ENCODE data around the gene HTRA2. TPM values are rescaled to one million over a fixed set of nuclear protein-coding genes. Genes with fewer than 3 reads are reported as not detected.
A peak's percentile ranks its signal among the peaks of the same experiment; 100 is the strongest.

The HTRA2 gene
- total RNA-seq, 1 donor from 2014 or later = 24.2 TPM

DNA sequence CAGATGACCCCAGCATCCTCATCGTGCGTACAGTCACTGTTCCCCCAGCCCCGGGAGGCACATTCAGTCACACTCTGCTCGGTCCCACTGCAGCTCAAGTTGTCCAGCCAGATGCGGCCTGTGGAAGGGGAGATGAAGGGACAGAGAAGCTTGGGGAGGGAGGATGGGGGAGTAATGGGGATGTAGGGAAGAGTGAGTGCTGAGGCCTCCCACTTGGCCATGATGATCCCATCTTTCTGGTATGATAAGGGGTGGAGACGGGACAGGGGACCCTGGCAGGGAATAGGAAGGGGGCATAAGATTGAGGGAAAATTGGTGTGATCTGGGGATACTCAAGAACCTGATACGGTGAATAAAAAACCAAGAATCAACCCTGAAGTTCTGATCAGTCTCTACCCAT is 20.5 kb downstream of the HTRA2 start:
- Mint-ChIP-seq H3K9me3 (ENCODE audit: low read depth) (no peaks in the 10 kb centered on the region), H3K27me3 (ENCODE audit: low read depth) (no peaks in the 10 kb centered on the region), H3K4me1 (ENCODE audit: low read depth) (peaks cover 55% of the 10 kb centered on the region), H3K36me3 (ENCODE audit: low read depth) (peaks cover 11% of the 10 kb centered on the region), H3K4me3 (ENCODE audit: unreplicated experiment) (peak overlapping the region; percentile 33), H3K27ac (ENCODE audit: unreplicated experiment) (peak overlapping the region; percentile 74)
- DNase-seq (ENCODE audit: low spot score) = no peak
- TF ChIP-seq, protein P1, sequence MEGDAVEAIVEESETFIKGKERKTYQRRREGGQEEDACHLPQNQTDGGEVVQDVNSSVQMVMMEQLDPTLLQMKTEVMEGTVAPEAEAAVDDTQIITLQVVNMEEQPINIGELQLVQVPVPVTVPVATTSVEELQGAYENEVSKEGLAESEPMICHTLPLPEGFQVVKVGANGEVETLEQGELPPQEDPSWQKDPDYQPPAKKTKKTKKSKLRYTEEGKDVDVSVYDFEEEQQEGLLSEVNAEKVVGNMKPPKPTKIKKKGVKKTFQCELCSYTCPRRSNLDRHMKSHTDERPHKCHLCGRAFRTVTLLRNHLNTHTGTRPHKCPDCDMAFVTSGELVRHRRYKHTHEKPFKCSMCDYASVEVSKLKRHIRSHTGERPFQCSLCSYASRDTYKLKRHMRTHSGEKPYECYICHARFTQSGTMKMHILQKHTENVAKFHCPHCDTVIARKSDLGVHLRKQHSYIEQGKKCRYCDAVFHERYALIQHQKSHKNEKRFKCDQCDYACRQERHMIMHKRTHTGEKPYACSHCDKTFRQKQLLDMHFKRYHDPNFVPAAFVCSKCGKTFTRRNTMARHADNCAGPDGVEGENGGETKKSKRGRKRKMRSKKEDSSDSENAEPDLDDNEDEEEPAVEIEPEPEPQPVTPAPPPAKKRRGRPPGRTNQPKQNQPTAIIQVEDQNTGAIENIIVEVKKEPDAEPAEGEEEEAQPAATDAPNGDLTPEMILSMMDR (IDR thresholded peaks at IDR 0.05) = no peak

DNA sequence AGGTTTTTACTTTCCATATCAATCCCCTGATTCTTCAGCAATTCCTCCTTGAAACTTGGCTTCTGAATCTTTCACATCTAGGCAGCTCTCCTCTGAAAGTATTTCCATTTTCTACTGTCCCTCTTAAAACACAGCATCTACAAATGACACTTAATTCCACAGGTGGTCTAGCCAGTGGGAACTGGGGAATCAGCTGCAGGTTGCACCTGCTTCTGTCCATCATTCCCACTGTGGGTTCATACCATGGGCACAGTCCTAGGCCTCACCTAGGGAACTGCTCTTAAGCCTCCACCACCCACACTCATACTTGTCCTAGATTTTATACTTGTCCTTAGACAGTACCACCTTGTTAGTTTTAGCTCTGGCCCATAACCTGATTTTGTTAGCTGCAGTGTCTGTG is 21.8 kb downstream of the HTRA2 start:
- Mint-ChIP-seq H3K27me3 (ENCODE audit: low read depth) (no peaks in the 10 kb centered on the region), H3K4me3 (ENCODE audit: unreplicated experiment) (peak overlapping the region; percentile 97), H3K9me3 (ENCODE audit: low read depth) (no peaks in the 10 kb centered on the region), H3K4me1 (ENCODE audit: low read depth) (peaks cover 66% of the 10 kb centered on the region), H3K36me3 (ENCODE audit: low read depth) (peaks cover 11% of the 10 kb centered on the region), H3K27ac (ENCODE audit: unreplicated experiment) (peak overlapping the region; percentile 9)
- TF ChIP-seq, protein P1 (IDR thresholded peaks at IDR 0.05) = no peak
- DNase-seq (ENCODE audit: low spot score) = no peak

DNA sequence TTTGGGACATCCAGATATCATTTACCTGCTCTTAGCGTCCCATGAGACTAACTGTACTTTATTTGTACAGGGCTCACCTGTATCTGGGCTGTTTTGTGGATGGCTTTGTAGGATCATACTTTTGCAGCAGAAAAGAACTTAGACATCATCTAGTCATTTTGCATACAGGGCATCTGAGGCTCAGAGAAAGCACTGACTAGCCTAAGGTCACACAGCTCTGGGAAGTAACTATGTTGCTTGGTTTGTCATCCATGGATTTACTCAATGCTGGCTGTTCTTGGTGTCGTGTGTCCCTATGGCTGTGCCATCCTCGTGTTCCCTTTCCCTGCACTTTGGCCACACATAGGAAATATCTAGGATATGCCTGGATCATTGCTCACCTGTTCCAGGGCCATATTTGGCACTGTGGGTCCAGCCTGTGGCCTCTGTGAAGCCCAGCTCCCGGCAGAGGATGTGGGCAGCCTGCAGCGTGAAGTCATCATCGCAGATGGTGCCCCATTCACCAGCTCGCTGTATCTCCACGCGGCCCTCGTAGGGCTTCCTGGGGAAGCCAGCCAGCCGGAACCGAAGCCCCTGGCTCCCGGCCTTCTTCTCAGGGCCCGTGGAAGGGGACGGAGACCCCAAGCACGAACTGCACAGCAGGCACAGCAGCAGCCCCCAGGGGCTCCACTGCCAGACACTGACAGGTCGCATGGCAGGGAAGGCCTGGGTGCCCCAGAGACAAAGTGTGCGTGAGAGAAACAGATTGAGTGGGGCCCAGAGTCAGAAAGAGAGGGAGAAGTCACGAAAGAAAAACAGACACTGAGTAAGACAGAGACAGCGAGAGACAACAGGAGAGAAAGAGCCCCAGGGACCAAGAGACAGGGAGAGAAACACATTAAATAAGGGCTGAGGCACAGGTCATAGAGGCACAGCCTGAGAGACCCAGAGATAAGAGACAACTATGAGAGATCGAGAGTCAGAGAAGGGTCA is 22.5 kb downstream of the HTRA2 start:
- TF ChIP-seq, protein P1 (IDR thresholded peaks at IDR 0.05) = no peak
- peak overlapping the region; percentile 97 for H3K4me3 Mint-ChIP-seq (ENCODE audit: unreplicated experiment)
- H3K36me3 Mint-ChIP-seq (ENCODE audit: low read depth) = peaks cover 11% of the 10 kb centered on the region
- H3K4me1 Mint-ChIP-seq (ENCODE audit: low read depth) = peaks cover 73% of the 10 kb centered on the region
- no peak for DNase-seq (ENCODE audit: low spot score)
- peak overlapping the region; percentile 97 for H3K27ac Mint-ChIP-seq (ENCODE audit: unreplicated experiment)
- no peaks in the 10 kb centered on the region for H3K27me3 Mint-ChIP-seq (ENCODE audit: low read depth)
- H3K9me3 Mint-ChIP-seq (ENCODE audit: low read depth) = no peaks in the 10 kb centered on the region

DNA sequence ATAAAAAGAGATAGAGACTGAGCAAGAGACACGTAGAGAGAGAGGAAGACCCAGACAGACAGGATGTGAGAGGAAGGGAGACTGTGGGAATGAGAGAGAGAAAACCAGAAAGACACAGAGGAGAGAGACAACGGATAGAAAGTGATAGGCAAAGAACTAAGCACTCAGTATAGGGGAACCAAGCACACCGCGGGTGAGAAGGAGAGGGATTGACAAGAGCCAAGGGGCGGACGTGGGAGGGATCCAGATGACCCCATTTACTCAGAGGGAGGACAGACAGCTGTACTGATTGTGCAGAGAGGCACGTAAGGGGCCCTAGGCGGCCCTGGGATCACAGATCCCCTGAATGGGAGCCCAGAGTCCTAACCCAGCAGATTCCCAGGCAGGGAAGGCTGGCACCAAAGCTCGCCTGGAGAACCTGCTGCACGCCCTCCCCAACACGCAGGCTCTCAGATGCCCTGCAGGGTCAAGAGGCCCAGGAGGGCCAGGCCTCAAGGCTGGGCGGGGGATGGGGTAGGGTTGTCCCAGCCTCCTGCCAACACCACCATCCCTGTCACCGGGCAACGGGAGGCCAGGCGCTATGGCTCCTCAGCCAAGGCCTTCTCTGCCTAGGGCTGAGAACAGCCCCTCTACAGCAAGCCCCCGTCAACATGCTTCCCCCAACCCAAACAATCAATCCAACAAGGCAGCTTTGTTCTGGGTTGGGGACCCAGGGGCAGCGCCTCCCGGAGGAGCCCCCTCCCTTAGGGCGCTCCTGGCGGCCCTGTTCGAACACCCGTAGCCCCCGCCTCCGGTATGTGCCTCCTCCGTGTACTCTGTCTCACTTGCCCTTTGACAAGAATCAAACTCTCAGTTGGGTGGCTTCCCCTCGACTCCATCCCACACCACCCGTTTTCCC is 23.4 kb downstream of the HTRA2 start:
- peak overlapping the region; percentile 97 for H3K4me3 Mint-ChIP-seq (ENCODE audit: unreplicated experiment)
- peaks cover 9% of the 10 kb centered on the region for H3K36me3 Mint-ChIP-seq (ENCODE audit: low read depth)
- DNase-seq (ENCODE audit: low spot score) = no peak
- TF ChIP-seq, protein P1 (IDR thresholded peaks at IDR 0.05) = no peak
- H3K27me3 Mint-ChIP-seq (ENCODE audit: low read depth) = no peaks in the 10 kb centered on the region
- peak overlapping the region; percentile 97 for H3K27ac Mint-ChIP-seq (ENCODE audit: unreplicated experiment)
- peaks cover 72% of the 10 kb centered on the region for H3K4me1 Mint-ChIP-seq (ENCODE audit: low read depth)
- H3K9me3 Mint-ChIP-seq (ENCODE audit: low read depth) = no peaks in the 10 kb centered on the region
